K562 (cell line): ENCODE measurements around the gene KRT35.

Experiments used
- CTCF ChIP-seq, 3 experiments: IDR thresholded peaks in 2 of 3; conservative IDR thresholded peaks in 1 of 3; 2 replicates each; pipeline ENCODE4 v1.5.1; 2011 to 2012; ENCODE audit warnings: low read length in 3 of 3, mild to moderate bottlenecking in 3 of 3, control low read depth in 2 of 3, improper control_type of control experiment in 1 of 3, inconsistent platforms in 1 of 3, low read depth in 1 of 3, mixed read lengths in 1 of 3, moderate library complexity in 1 of 3; ENCODE audit not compliant: insufficient read depth in 2 of 3
- E2F1 ChIP-seq: sonication (generic); formaldehyde crosslinking; IDR thresholded peaks from 2 replicates; pipeline ENCODE4 v1.8.1; 2023; ENCODE audit warnings: mild to moderate bottlenecking, missing genetic modification reagents, moderate library complexity
- GTF2F1 ChIP-seq: IDR thresholded peaks from 2 replicates; pipeline ENCODE4 v1.6.1; 2011; ENCODE audit warnings: low read depth, low read length, improper control_type of control experiment
- SMARCB1 ChIP-seq: IDR thresholded peaks from 2 replicates; pipeline ENCODE4 v1.6.1; 2011; ENCODE audit warnings: improper control_type of control experiment, low read depth; ENCODE audit not compliant: insufficient read length
- SMARCE1 ChIP-seq: fragments of 450-650 bp; IDR thresholded peaks from 2 replicates; pipeline ENCODE4 v1.7.1; 2016; ENCODE audit warnings: mild to moderate bottlenecking
- TAF1 ChIP-seq: IDR thresholded peaks from 2 replicates; pipeline ENCODE4 v1.6.1; 2011; ENCODE audit warnings: mild to moderate bottlenecking, low read length, moderate library complexity; ENCODE audit not compliant: insufficient read depth, control insufficient read depth, severe bottlenecking; ENCODE audit errors: extremely low read depth
- TFAP4 ChIP-seq: sonication (generic); formaldehyde crosslinking; IDR thresholded peaks from 2 replicates; pipeline ENCODE4 v1.8.0; 2022; ENCODE audit warnings: missing genetic modification reagents, mild to moderate bottlenecking, moderate library complexity, borderline replicate concordance

- no peak for TF ChIP-seq CTCF (IDR thresholded peaks at IDR 0.05 in 2 of 3, conservative IDR thresholded peaks at IDR 0.05 in 1 of 3; ENCODE audit: insufficient read depth in 2 of 3, low read depth in 1 of 3, low read length in 3 of 3)
- TF ChIP-seq SMARCB1, result no peak
- TF ChIP-seq TFAP4 (CRISPR knock-in tag), result no peak
- TF ChIP-seq TAF1, result no peak
- TF ChIP-seq E2F1, result no peak
- TF ChIP-seq SMARCE1, result no peak
- no peak for TF ChIP-seq GTF2F1
Measured at GRCh38 chr17:41475421-41475820, 5.5 kb downstream of the KRT35 start.
